Trophoblast cell (in vitro differentiated cells and primary cell): ENCODE data around the gene YAP1.
A peak's percentile ranks its signal among the peaks of the same experiment; 100 is the strongest.

Source experiments
- DNase-seq, 2 donors: peaks; one replicate each; pipeline ENCODE4 v3.0.0-alpha.2; 2016
- H2AFZ ChIP-seq: 2 replicates; pipeline ENCODE4 v1.6.1; 2013; ENCODE audit warnings: low read length, moderate library complexity, mild to moderate bottlenecking; ENCODE audit not compliant: insufficient read depth, poor library complexity
- H2AK5ac ChIP-seq: 2 replicates; pipeline ENCODE4 v1.6.1; 2013; ENCODE audit warnings: mild to moderate bottlenecking, low read length
- H2BK120ac ChIP-seq: 2 replicates; pipeline ENCODE4 v1.6.1; 2013; ENCODE audit warnings: low read length, mild to moderate bottlenecking, moderate library complexity; ENCODE audit not compliant: insufficient read depth, poor library complexity
- H2BK12ac ChIP-seq: 2 replicates; pipeline ENCODE4 v1.6.1; 2013; ENCODE audit warnings: mild to moderate bottlenecking, low read length, moderate library complexity
- H2BK5ac ChIP-seq: 2 replicates; pipeline ENCODE4 v1.6.1; 2013; ENCODE audit warnings: low read length, low read depth, moderate library complexity, mild to moderate bottlenecking; ENCODE audit not compliant: poor library complexity
- H3K14ac ChIP-seq: 2 replicates; pipeline ENCODE4 v1.6.1; 2013; ENCODE audit warnings: mild to moderate bottlenecking, low read length
- H3K18ac ChIP-seq: 2 replicates; pipeline ENCODE4 v1.6.1; 2013; ENCODE audit warnings: mild to moderate bottlenecking, low read length
- H3K23ac ChIP-seq: 2 replicates; pipeline ENCODE4 v1.6.1; 2013; ENCODE audit warnings: low read length
- H3K27ac ChIP-seq: 2 replicates; pipeline ENCODE4 v1.5.1; 2013; ENCODE audit warnings: low read depth, mild to moderate bottlenecking, inconsistent platforms, low read length, moderate library complexity
- H3K27me3 ChIP-seq: 2 replicates; pipeline ENCODE4 v1.6.1; 2013; ENCODE audit warnings: inconsistent platforms, mild to moderate bottlenecking, low read length, moderate library complexity; ENCODE audit not compliant: insufficient read depth
- H3K36me3 ChIP-seq, 2 experiments: 1 replicate in 1 of 2; 2 replicates in 1 of 2; pipeline ENCODE4 v1.6.1; 2013; ENCODE audit warnings: low read length in 2 of 2, mild to moderate bottlenecking in 2 of 2, moderate library complexity in 1 of 2; ENCODE audit not compliant: insufficient read depth in 2 of 2, control insufficient read depth in 1 of 2
- H3K4ac ChIP-seq: 2 replicates; pipeline ENCODE4 v1.6.1; 2013; ENCODE audit warnings: low read depth, mild to moderate bottlenecking, low read length, moderate library complexity
- H3K4me1 ChIP-seq, 2 experiments: 1 replicate in 1 of 2; 2 replicates in 1 of 2; pipeline ENCODE4 v1.6.1; 2013; ENCODE audit warnings: low read length in 2 of 2, mild to moderate bottlenecking in 2 of 2, moderate library complexity in 1 of 2; ENCODE audit not compliant: insufficient read depth in 2 of 2, control insufficient read depth in 1 of 2
- H3K4me2 ChIP-seq: 2 replicates; pipeline ENCODE4 v1.6.1; 2013; ENCODE audit warnings: inconsistent platforms, mild to moderate bottlenecking, low read length, moderate library complexity
- H3K4me3 ChIP-seq: 2 replicates; pipeline ENCODE4 v1.5.1; 2013; ENCODE audit warnings: mild to moderate bottlenecking, low read depth, low read length, inconsistent platforms
- H3K79me1 ChIP-seq: one replicate; pipeline ENCODE4 v1.6.1; 2013; ENCODE audit warnings: low read length
- H3K79me2 ChIP-seq: 2 replicates; pipeline ENCODE4 v1.6.1; 2013; ENCODE audit warnings: low read length, mild to moderate bottlenecking; ENCODE audit not compliant: control insufficient read depth, insufficient read depth, poor library complexity
- H3K9ac ChIP-seq: 2 replicates; pipeline ENCODE4 v1.6.1; 2013; ENCODE audit warnings: mild to moderate bottlenecking, low read length
- H3K9me3 ChIP-seq: 2 replicates; pipeline ENCODE4 v1.6.1; 2013; ENCODE audit warnings: low read depth, mild to moderate bottlenecking, control low read depth, inconsistent platforms, low read length; ENCODE audit not compliant: insufficient read depth
- H4K12ac ChIP-seq: 2 replicates; pipeline ENCODE4 v1.6.1; 2013; ENCODE audit warnings: low read depth, mild to moderate bottlenecking, low read length, moderate library complexity
- H4K8ac ChIP-seq: 2 replicates; pipeline ENCODE4 v1.6.1; 2013; ENCODE audit warnings: low read depth, mild to moderate bottlenecking, low read length, moderate library complexity
- H4K91ac ChIP-seq: one replicate; pipeline ENCODE4 v1.6.1; 2013; ENCODE audit warnings: low read depth, mild to moderate bottlenecking, low read length, moderate library complexity
- WGBS: extraction: QIAGEN DNeasy Blood & Tissue Kit; methylation state at CpG from one replicate; pipeline ENCODE4 v1.1.7; 2013; ENCODE audit warnings: missing lambda C conversion rate; ENCODE audit not compliant: insufficient read length, insufficient coverage; ENCODE audit errors: extremely low coverage; 5-methylcytosine and 5-hydroxymethylcytosine counted together

YAP1 gene

DNA sequence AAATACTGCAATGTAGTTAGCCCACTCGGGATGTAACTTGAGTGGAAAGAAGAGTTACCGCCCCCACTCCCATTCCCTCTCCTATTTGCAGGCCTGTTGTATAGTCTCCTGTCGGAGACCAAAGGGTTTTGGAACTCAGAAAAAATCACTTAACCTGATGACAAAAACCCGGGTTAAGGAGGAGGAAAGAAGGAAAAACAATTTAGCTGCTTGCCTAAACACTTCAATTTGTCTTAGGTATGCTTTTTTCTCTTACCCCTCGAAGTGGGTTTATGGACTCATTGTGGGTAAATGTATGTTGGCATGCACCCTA lies 2.2 kb downstream of the YAP1 start:
- peak overlapping the region; percentile 83 for H2BK5ac ChIP-seq
- H3K36me3 ChIP-seq, result peaks cover 2 to 3% of the 10 kb centered on the region in 2 experiments
- no CpG with 5 or more reads among the region's 5 CpGs for WGBS
- H3K23ac ChIP-seq, result peak overlapping the region; percentile 67
- no peak overlapping the region for H4K12ac ChIP-seq
- peak overlapping the region; percentile 95 for H3K4me2 ChIP-seq
- H3K14ac ChIP-seq, result no peak overlapping the region
- no peak overlapping the region for H3K18ac ChIP-seq
- peaks cover 26% of the 10 kb centered on the region for H3K79me1 ChIP-seq
- no peak overlapping the region for H4K8ac ChIP-seq
- peak in 1 of 2 donors; percentile 4 for DNase-seq
- peaks cover 20% of the 10 kb centered on the region for H3K79me2 ChIP-seq
- peak overlapping the region; percentile 98 for H3K27ac ChIP-seq
- peak overlapping the region; percentile 89 for H3K9ac ChIP-seq
- no peak overlapping the region for H2AFZ ChIP-seq
- H2BK12ac ChIP-seq, result no peak overlapping the region
- peaks cover 2 to 5% of the 10 kb centered on the region in 2 experiments for H3K4me1 ChIP-seq
- H4K91ac ChIP-seq, result no peak overlapping the region
- no peaks in the 10 kb centered on the region for H3K27me3 ChIP-seq
- peak overlapping the region; percentile 98 for H3K4ac ChIP-seq
- H2AK5ac ChIP-seq, result no peak overlapping the region
- H3K9me3 ChIP-seq, result no peaks in the 10 kb centered on the region
- peak overlapping the region; percentile 59 for H3K4me3 ChIP-seq
- no peak overlapping the region for H2BK120ac ChIP-seq

DNA sequence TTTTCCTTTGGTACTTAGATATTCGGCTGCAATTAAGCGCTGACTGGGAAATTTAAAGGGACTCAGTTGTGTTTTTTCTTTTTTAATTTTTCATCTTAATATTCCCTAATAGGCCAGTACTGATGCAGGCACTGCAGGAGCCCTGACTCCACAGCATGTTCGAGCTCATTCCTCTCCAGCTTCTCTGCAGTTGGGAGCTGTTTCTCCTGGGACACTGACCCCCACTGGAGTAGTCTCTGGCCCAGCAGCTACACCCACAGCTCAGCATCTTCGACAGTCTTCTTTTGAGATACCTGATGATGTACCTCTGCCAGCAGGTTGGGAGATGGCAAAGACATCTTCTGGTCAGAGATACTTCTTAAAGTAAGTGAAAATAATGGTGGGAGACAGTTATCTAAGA lies 3.8 kb downstream of the YAP1 start:
- Histone ChIP-seq H2BK120ac (peak overlapping the region; percentile 43), H3K18ac (no peak overlapping the region), H4K12ac (peak overlapping the region; percentile 75), H3K9ac (no peak overlapping the region), H2AFZ (no peak overlapping the region), H3K4me1 (peaks cover 3 to 5% of the 10 kb centered on the region in 2 experiments), H3K9me3 (no peaks in the 10 kb centered on the region), H3K23ac (no peak overlapping the region), H4K91ac (no peak overlapping the region), H2AK5ac (no peak overlapping the region), H3K14ac (no peak overlapping the region), H3K27me3 (no peaks in the 10 kb centered on the region), H3K79me1 (peaks cover 26% of the 10 kb centered on the region), H3K79me2 (peaks cover 23% of the 10 kb centered on the region), H2BK12ac (no peak overlapping the region), H2BK5ac (no peak overlapping the region), H3K4me2 (peak overlapping the region; percentile 42), H3K36me3 (peaks cover 2 to 7% of the 10 kb centered on the region in 2 experiments), H4K8ac (no peak overlapping the region), H3K4me3 (no peak overlapping the region), H3K27ac (peak overlapping the region; percentile 43), H3K4ac (peak overlapping the region; percentile 99)
- no CpG with 5 or more reads among the region's 4 CpGs for WGBS
- DNase-seq, result no peak

DNA sequence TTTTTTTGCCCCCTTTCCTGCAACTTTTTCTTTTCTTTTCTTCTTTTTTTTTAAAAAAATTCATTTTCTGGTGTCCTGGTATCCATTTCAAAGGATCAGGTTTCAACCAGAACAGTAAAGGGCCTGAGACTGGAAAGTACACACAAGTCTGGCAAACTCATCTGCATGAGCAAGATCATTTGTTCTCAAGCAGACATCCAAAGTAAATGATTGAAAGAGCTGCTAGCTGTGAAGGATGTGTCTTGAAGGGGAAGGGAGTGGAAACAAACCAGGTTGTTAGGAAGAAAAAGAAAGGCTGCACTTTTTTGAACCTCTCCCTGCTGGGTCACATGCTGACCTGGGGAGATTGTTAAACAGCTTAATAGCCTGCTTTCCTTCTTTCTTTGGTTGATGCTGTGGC lies 5.3 kb downstream of the YAP1 start:
- Histone ChIP-seq H3K14ac (no peak overlapping the region), H3K79me1 (peaks cover 17% of the 10 kb centered on the region), H4K8ac (no peak overlapping the region), H3K27me3 (no peaks in the 10 kb centered on the region), H4K91ac (no peak overlapping the region), H3K27ac (peak overlapping the region; percentile 32), H4K12ac (no peak overlapping the region), H2BK120ac (no peak overlapping the region), H3K18ac (no peak overlapping the region), H3K36me3 (peaks cover 2 to 9% of the 10 kb centered on the region in 2 experiments), H2AFZ (no peak overlapping the region), H2BK12ac (no peak overlapping the region), H3K4me2 (no peak overlapping the region), H3K4me1 (peaks cover 2 to 3% of the 10 kb centered on the region in 2 experiments), H2BK5ac (no peak overlapping the region), H3K79me2 (peaks cover 19% of the 10 kb centered on the region), H3K9me3 (no peaks in the 10 kb centered on the region), H3K23ac (no peak overlapping the region), H3K4me3 (no peak overlapping the region), H3K9ac (no peak overlapping the region), H2AK5ac (no peak overlapping the region), H3K4ac (no peak overlapping the region)
- no peak for DNase-seq

DNA sequence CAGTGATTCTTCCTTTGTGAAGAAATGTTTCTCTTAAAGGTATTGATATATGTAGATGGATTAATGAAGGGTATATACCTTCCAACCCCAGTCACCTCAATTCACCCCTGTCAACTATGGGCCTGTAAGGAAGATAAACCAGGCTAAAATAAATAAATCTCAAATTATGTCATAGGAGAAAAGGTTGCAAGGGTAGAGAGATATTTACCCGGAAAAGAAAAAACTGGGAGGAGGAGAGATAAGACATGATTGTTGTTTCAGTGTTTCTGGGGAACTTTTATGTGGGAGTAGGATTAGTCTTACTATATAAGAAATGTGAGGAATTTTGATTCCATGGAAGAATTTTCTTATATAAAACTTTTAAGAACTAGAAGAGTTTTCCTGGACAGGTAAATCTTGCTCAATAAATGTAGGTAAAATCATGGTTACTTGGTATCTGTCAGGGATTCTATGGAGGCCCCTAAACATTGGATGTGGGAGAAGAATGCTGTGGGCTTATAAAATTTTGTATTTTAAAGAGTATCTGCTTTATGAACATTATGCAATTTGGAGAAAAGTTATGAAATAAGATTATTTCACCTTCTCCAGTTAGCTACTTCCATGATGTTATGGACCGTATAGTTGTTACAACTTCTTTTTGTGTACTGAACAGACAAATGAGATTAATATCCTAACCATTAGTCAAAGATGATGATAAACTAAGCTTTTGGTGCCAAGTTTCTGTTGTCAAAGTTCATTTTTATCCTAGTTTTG lies 6.4 kb downstream of the YAP1 start:
- Histone ChIP-seq H4K91ac (no peak overlapping the region), H3K79me2 (peaks cover 17% of the 10 kb centered on the region), H3K27me3 (no peaks in the 10 kb centered on the region), H3K9ac (no peak overlapping the region), H3K4me2 (no peak overlapping the region), H2AK5ac (no peak overlapping the region), H3K9me3 (no peaks in the 10 kb centered on the region), H3K14ac (no peak overlapping the region), H3K18ac (no peak overlapping the region), H2BK5ac (no peak overlapping the region), H4K8ac (no peak overlapping the region), H3K23ac (no peak overlapping the region), H3K27ac (peak overlapping the region; percentile 20), H3K4me1 (peaks cover 2 to 3% of the 10 kb centered on the region in 2 experiments), H2BK12ac (no peak overlapping the region), H3K36me3 (peaks cover 5 to 13% of the 10 kb centered on the region in 2 experiments), H3K4ac (no peak overlapping the region), H3K79me1 (peaks cover 8% of the 10 kb centered on the region), H4K12ac (no peak overlapping the region), H2AFZ (no peak overlapping the region), H2BK120ac (no peak overlapping the region), H3K4me3 (no peak overlapping the region)
- WGBS, result no CpG with 5 or more reads among the region's 2 CpGs
- no peak for DNase-seq
